HepG2 (cell line): ENCODE data around the gene COL4A2. TPM values are rescaled to one million over a fixed set of nuclear protein-coding genes. Genes with fewer than 3 reads are reported as not detected.

Experiments used
- DPF2 ChIP-seq: sonication (generic); formaldehyde crosslinking; IDR thresholded peaks from 2 replicates; pipeline ENCODE4 v1.4.0; 2020; ENCODE audit warnings: mild to moderate bottlenecking, low read depth, missing genetic modification reagents, borderline replicate concordance
- EP300 ChIP-seq, 3 experiments: sonication (generic) in 1 of 3; formaldehyde crosslinking in 1 of 3; IDR thresholded peaks; 2 replicates each; pipeline versions ENCODE4 v1.5.1 to v1.6.1; 2011 to 2020; ENCODE audit warnings: low read depth in 2 of 3, low read length in 2 of 3, borderline replicate concordance in 1 of 3, improper control_type of control experiment in 1 of 3, mild to moderate bottlenecking in 1 of 3, missing genetic modification reagents in 1 of 3, moderate library complexity in 1 of 3
- GATAD2A ChIP-seq: IDR thresholded peaks from 2 replicates; pipeline ENCODE4 v1.6.1; 2016
- HIVEP1 ChIP-seq: sonication (generic); formaldehyde crosslinking; IDR thresholded peaks from 2 replicates; pipeline ENCODE4 v1.4.0; 2020; ENCODE audit warnings: mild to moderate bottlenecking, missing genetic modification reagents
- IRF2 ChIP-seq: IDR thresholded peaks from 2 replicates; pipeline ENCODE4 v1.6.1; 2018; ENCODE audit warnings: missing genetic modification reagents, missing compliant biosample characterization
- KDM3A ChIP-seq: IDR thresholded peaks from 2 replicates; pipeline ENCODE4 v1.6.1; 2018; ENCODE audit warnings: low read depth, missing compliant biosample characterization
- KDM5B ChIP-seq: sonication (generic); formaldehyde crosslinking; IDR thresholded peaks from 2 replicates; pipeline ENCODE4 v1.4.0; 2020; ENCODE audit warnings: missing genetic modification reagents, mild to moderate bottlenecking, borderline replicate concordance
- NCOA2 ChIP-seq: sonication (generic); formaldehyde crosslinking; IDR thresholded peaks from 2 replicates; pipeline ENCODE4 v1.8.0; 2022; ENCODE audit warnings: inconsistent platforms
- PLRG1 ChIP-seq: fragments of 450-650 bp; conservative IDR thresholded peaks from 2 replicates; pipeline ENCODE4 v1.6.1; 2016
- SIX1 ChIP-seq: sonication (generic); formaldehyde crosslinking; IDR thresholded peaks from 2 replicates; pipeline ENCODE4 v1.4.0; 2020; ENCODE audit warnings: missing genetic modification reagents, borderline replicate concordance
- TBL1XR1 ChIP-seq: fragments of 150-350 bp; IDR thresholded peaks from 2 replicates; pipeline ENCODE4 v1.6.1; 2014; ENCODE audit warnings: borderline replicate concordance, low read length; ENCODE audit not compliant: partially characterized antibody
- ZNF644 ChIP-seq: IDR thresholded peaks from 2 replicates; pipeline ENCODE4 v1.6.1; 2016; ENCODE audit warnings: low read depth
- ZZZ3 ChIP-seq: sonication (generic); formaldehyde crosslinking; IDR thresholded peaks from 2 replicates; pipeline ENCODE4 v1.4.0; 2020; ENCODE audit warnings: missing genetic modification reagents, mild to moderate bottlenecking, borderline replicate concordance
- polyA plus RNA-seq, 8 experiments: library from polyadenylated mRNA; depleted of rRNA in 3 of 8; stranded (reverse) in 7 of 8; unstranded in 1 of 8; fragments of >200 nt; fragmentation: Illumina TruSeq in 4 of 8; extraction: Trizol in 4 of 8; gene quantifications; 2 replicates each; pipeline versions ENCODE4 v1.2.1 to v1.2.3, GENCODE V29; 2011 to 2016; ENCODE audit warnings: low read depth in 4 of 8, missing spikeins in 1 of 8, mixed read lengths in 1 of 8; ENCODE audit not compliant: insufficient read depth in 1 of 8
- total RNA-seq, 5 experiments: library from RNA; depleted of rRNA; stranded (reverse); fragments of >200 nt; fragmentation: Illumina TruSeq; extraction: Trizol; gene quantifications; 2 replicates each; pipeline ENCODE4 v1.2.3, GENCODE V29; 2016; ENCODE audit warnings: low read depth in 1 of 5
- TF ChIP-seq, protein P1 (sequence below): IDR thresholded peaks from 2 replicates; pipeline ENCODE4 v1.6.1; 2016; ENCODE audit warnings: mild to moderate bottlenecking
- TF ChIP-seq, protein P2 (sequence below): sonication (generic); formaldehyde crosslinking; IDR thresholded peaks from 2 replicates; pipeline ENCODE4 v1.4.0; 2020; ENCODE audit warnings: missing genetic modification reagents, borderline replicate concordance

Gene COL4A2
- total and polyA plus RNA-seq, 2 of the 13 experiments (the other 11 are each of a cell fraction or from before 2014, with no cell fraction given) = 0.22 to 1.9 TPM

DNA sequence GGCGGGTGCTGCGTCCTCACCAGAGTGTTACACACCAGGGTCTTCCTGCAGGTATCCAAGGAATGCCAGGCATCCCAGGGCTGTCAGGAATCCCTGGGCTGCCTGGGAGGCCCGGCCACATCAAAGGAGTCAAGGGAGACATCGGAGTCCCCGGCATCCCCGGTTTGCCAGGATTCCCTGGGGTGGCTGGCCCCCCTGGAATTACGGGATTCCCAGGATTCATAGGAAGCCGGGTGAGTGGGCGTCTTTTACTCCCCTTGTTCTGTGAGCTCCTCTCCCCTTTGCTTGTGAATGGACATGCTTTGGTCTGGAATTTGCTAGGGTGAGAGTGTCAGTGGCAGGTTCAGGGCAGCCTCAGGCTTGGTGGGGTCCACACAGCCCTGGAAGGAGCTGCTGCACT lies 178.5 kb downstream of the COL4A2 start (continued):
- TF ChIP-seq EP300 (IDR thresholded peaks at IDR 0.05; ENCODE audit: low read depth in 2 of 2, low read length in 2 of 2) (peak; percentile 59 to 61; a peak in 3 of 4 replicates), EP300 (CRISPR knock-in tag; IDR thresholded peaks at IDR 0.05; ENCODE audit: borderline replicate concordance) (peak; percentile 64; the same call in 1 of the 2 replicates), ZNF644 (CRISPR knock-in tag) (no peak), IRF2 (CRISPR knock-in tag) (peak; percentile 73), PLRG1 (no peak), KDM3A (CRISPR knock-in tag) (no peak), KDM5B (CRISPR knock-in tag) (peak; percentile 25; the same call in 1 of the 2 replicates), TBL1XR1 (peak; percentile 49), HIVEP1 (CRISPR knock-in tag) (peak; percentile 100), SIX1 (CRISPR knock-in tag) (no peak), ZZZ3 (CRISPR knock-in tag) (no peak), DPF2 (CRISPR knock-in tag) (peak; percentile 44; the same call in 1 of the 2 replicates), NCOA2 (CRISPR knock-in tag) (peak; percentile 78), GATAD2A (CRISPR knock-in tag) (peak; percentile 54)
- TF ChIP-seq, protein P1, sequence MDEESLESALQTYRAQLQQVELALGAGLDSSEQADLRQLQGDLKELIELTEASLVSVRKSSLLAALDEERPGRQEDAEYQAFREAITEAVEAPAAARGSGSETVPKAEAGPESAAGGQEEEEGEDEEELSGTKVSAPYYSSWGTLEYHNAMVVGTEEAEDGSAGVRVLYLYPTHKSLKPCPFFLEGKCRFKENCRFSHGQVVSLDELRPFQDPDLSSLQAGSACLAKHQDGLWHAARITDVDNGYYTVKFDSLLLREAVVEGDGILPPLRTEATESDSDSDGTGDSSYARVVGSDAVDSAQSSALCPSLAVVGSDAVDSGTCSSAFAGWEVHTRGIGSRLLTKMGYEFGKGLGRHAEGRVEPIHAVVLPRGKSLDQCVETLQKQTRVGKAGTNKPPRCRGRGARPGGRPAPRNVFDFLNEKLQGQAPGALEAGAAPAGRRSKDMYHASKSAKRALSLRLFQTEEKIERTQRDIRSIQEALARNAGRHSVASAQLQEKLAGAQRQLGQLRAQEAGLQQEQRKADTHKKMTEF (CRISPR knock-in tag) = peak; percentile 86
- TF ChIP-seq, protein P2, sequence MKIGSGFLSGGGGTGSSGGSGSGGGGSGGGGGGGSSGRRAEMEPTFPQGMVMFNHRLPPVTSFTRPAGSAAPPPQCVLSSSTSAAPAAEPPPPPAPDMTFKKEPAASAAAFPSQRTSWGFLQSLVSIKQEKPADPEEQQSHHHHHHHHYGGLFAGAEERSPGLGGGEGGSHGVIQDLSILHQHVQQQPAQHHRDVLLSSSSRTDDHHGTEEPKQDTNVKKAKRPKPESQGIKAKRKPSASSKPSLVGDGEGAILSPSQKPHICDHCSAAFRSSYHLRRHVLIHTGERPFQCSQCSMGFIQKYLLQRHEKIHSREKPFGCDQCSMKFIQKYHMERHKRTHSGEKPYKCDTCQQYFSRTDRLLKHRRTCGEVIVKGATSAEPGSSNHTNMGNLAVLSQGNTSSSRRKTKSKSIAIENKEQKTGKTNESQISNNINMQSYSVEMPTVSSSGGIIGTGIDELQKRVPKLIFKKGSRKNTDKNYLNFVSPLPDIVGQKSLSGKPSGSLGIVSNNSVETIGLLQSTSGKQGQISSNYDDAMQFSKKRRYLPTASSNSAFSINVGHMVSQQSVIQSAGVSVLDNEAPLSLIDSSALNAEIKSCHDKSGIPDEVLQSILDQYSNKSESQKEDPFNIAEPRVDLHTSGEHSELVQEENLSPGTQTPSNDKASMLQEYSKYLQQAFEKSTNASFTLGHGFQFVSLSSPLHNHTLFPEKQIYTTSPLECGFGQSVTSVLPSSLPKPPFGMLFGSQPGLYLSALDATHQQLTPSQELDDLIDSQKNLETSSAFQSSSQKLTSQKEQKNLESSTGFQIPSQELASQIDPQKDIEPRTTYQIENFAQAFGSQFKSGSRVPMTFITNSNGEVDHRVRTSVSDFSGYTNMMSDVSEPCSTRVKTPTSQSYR (CRISPR knock-in tag) = 0 out of 2 replicates have a peak, but pooled peaks have one; percentile 11
